PC-9 (cell line): ENCODE data around the gene M6PR. TPM values are rescaled to one million over a fixed set of nuclear protein-coding genes. Genes with fewer than 3 reads are reported as not detected.
"Not testable (repeated sequence)": the region's sequence is repeated elsewhere in the genome, so short reads cannot be mapped to it uniquely, and the experiment has no call there.

ENCODE experiments used
- BruUV-seq: library from RNA; stranded (reverse); fragments of 400-500 nt; replicated peaks from 2 replicates; lab custom pipeline; 2021; lab: Mats Ljungman, UMichigan
- CTCF ChIA-PET: fragments of 300-600 bp; sonication (Branson Sonifier 250); formaldehyde crosslinking; loops from one replicate; lab custom pipeline; 2022; ENCODE audit warnings: antibody characterized with exemption; lab: Charles Lee
- POLR2A ChIA-PET: fragments of 300-600 bp; sonication (Branson Sonifier 250); formaldehyde crosslinking; loops from one replicate; lab custom pipeline; 2022; ENCODE audit warnings: antibody characterized with exemption; ENCODE audit not compliant: unreplicated experiment; lab: Charles Lee
- DNase-seq, 2 experiments: peaks; one replicate each; pipeline versions ENCODE4 v3.0.0 to v3.0.0-alpha.2; 2015 to 2022; ENCODE audit warnings: mixed read lengths in 1 of 2
- H2AFZ ChIP-seq: fragments of 200-600 bp; sonication (generic); 2 replicates; pipeline ENCODE4 v1.8.1; 2017; ENCODE audit warnings: antibody characterized with exemption
- H3F3A ChIP-seq: fragments of 200-600 bp; sonication (generic); 2 replicates; pipeline ENCODE4 v1.8.1; 2017; ENCODE audit warnings: antibody characterized with exemption, mild to moderate bottlenecking, low read depth; ENCODE audit not compliant: insufficient read depth
- H3K27ac ChIP-seq: fragments of 200-600 bp; sonication (generic); 2 replicates; pipeline ENCODE4 v1.6.1; 2016; ENCODE audit warnings: mixed run types
- H3K27me3 ChIP-seq: fragments of 200-600 bp; sonication (generic); 2 replicates; pipeline ENCODE4 v1.6.1; 2016; ENCODE audit warnings: low read depth, mixed run types; ENCODE audit not compliant: insufficient read depth
- H3K36me3 ChIP-seq: fragments of 200-600 bp; sonication (generic); 2 replicates; pipeline ENCODE4 v1.6.1; 2016; ENCODE audit warnings: low read depth, mixed run types
- H3K4me1 ChIP-seq: fragments of 200-600 bp; sonication (generic); replicated peaks from 2 replicates; pipeline ENCODE4 v1.6.1; 2016; ENCODE audit warnings: mixed run types; ENCODE audit not compliant: insufficient read depth
- H3K4me2 ChIP-seq: fragments of 200-600 bp; sonication (generic); 2 replicates; pipeline ENCODE4 v1.6.1; 2017; ENCODE audit warnings: mixed run types
- H3K4me3 ChIP-seq: fragments of 200-600 bp; sonication (generic); 2 replicates; pipeline ENCODE4 v1.6.1; 2016; ENCODE audit warnings: mixed run types
- H3K79me2 ChIP-seq: fragments of 200-600 bp; sonication (generic); 2 replicates; pipeline ENCODE4 v1.6.1; 2017; ENCODE audit warnings: low read depth, mixed run types
- H3K9me2 ChIP-seq: fragments of 200-600 bp; sonication (generic); 2 replicates; pipeline ENCODE4 v1.8.1; 2017; ENCODE audit warnings: mild to moderate bottlenecking; ENCODE audit not compliant: insufficient read depth
- H3K9me3 ChIP-seq: fragments of 200-600 bp; sonication (generic); 2 replicates; pipeline ENCODE4 v1.8.1; 2016; ENCODE audit warnings: low read depth; ENCODE audit not compliant: insufficient read depth
- H4K20me1 ChIP-seq: fragments of 200-600 bp; sonication (generic); 2 replicates; pipeline ENCODE4 v1.8.1; 2017; ENCODE audit not compliant: insufficient read depth
- EZH2 ChIP-seq: fragments of 200-600 bp; sonication (generic); IDR thresholded peaks from 2 replicates; pipeline ENCODE4 v1.8.0; 2017; ENCODE audit warnings: antibody characterized with exemption, low read depth
- intact Hi-C: fragments of 100-400 bp; cut with micrococcal nuclease; formaldehyde crosslinking; loops from one replicate; pipeline ENCODE4 v1.10.0; 2022; ENCODE audit not compliant: unreplicated experiment
- total RNA-seq: library from RNA; stranded (reverse); gene quantifications from 2 replicates; pipeline ENCODE4 v1.2.3, GENCODE V29; 2021
- TF ChIP-seq, protein P1 (sequence below): fragments of 200-600 bp; sonication (generic); conservative IDR thresholded peaks from 2 replicates; pipeline ENCODE4 v1.6.1; 2017; ENCODE audit warnings: mixed run types, antibody characterized with exemption, mild to moderate bottlenecking, moderate library complexity

Gene M6PR
- total RNA-seq, 1 experiment from 2014 or later = 237 TPM

DNA sequence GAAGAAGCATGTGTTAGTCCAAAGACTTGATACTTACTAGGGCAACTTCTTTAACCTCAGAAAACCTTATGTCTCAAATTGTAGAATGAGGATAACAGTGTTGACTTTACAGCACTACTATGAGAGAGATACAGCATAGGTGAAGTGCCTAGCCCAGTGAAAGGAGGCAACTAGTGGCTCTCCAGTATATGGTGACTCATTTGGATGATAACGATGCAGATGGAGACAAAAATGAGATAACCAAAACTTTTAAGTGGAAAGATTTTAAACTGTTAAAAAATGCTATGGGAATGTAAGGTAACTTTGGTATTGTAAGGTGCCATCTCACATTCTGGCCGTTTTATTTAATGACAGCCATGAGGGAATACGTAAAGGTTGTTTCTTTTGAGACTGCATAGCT is 32.4 kb downstream of the M6PR start:
- Histone ChIP-seq H3K9me3 (no peaks in the 10 kb centered on the region), H3K4me3 (no peak overlapping the region), H3K36me3 (no peaks in the 10 kb centered on the region), H3K9me2 (no peaks in the 10 kb centered on the region), H3K4me1 (peaks cover 39% of the 10 kb centered on the region), H3F3A (peaks cover 21% of the 10 kb centered on the region), H3K27ac (no peak overlapping the region), H3K4me2 (no peak overlapping the region), H3K79me2 (peaks cover 8% of the 10 kb centered on the region; the same call in 1 of the 2 replicates), H3K27me3 (no peaks in the 10 kb centered on the region), H2AFZ (no peak overlapping the region), H4K20me1 (no peaks in the 10 kb centered on the region)
- no peak for DNase-seq
- POLR2A ChIA-PET = interaction anchor here (0.6 to 0.7 kb wide), 3 partner anchors 32 to 308 kb away, joined by 3 to 4 read pairs (median 3); partner anchors contain the start of gene M6PR
- CTCF ChIA-PET = interaction anchor here (1.1 kb wide), 1 partner anchor 32 kb away, joined by 4 read pairs; the partner anchor contains the start of gene M6PR
- TF ChIP-seq, protein P1, sequence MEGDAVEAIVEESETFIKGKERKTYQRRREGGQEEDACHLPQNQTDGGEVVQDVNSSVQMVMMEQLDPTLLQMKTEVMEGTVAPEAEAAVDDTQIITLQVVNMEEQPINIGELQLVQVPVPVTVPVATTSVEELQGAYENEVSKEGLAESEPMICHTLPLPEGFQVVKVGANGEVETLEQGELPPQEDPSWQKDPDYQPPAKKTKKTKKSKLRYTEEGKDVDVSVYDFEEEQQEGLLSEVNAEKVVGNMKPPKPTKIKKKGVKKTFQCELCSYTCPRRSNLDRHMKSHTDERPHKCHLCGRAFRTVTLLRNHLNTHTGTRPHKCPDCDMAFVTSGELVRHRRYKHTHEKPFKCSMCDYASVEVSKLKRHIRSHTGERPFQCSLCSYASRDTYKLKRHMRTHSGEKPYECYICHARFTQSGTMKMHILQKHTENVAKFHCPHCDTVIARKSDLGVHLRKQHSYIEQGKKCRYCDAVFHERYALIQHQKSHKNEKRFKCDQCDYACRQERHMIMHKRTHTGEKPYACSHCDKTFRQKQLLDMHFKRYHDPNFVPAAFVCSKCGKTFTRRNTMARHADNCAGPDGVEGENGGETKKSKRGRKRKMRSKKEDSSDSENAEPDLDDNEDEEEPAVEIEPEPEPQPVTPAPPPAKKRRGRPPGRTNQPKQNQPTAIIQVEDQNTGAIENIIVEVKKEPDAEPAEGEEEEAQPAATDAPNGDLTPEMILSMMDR = no peak
- TF ChIP-seq EZH2 = no peak
- BruUV-seq = no TSS peak
- intact Hi-C loops = loop anchor here (10.0 kb wide), 1 partner anchor 92 kb away; the partner anchor contains the start of gene A2ML1

DNA sequence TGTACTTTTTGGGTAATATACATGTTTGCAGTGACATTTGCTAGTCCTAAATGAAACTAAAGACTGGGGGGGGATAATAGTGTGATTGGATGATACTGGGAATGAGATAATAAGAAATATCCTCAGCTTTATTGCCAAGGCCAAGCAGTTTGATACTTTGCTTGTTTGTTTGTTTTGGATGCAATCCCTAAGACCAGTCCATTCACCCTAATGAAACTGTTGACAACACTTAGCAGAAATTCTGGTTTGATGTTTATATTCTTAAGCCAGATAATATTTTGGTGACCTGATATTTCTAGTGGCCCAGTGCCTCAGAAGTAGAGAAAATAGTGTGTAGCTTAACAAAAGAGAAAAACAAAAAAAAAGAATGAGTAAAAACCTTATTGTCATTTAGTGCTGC is 33.3 kb downstream of the M6PR start:
- peaks cover 48% of the 10 kb centered on the region for H3K4me1 ChIP-seq
- POLR2A ChIA-PET = interaction anchor here (0.7 kb wide), 2 partner anchors 57 to 97 kb away, joined by 3 read pairs; no protein-coding TSS in a partner anchor
- H3K4me2 ChIP-seq = peak overlapping the region; percentile 92
- no peak for DNase-seq
- H2AFZ ChIP-seq = no peak overlapping the region
- H4K20me1 ChIP-seq = no peaks in the 10 kb centered on the region
- no peaks in the 10 kb centered on the region for H3K9me3 ChIP-seq
- intact Hi-C loops = loop anchor here (10.0 kb wide), 1 partner anchor 91 kb away; the partner anchor contains the start of gene A2ML1
- no peak for TF ChIP-seq EZH2
- no peak overlapping the region for H3K27ac ChIP-seq
- peaks cover 30% of the 10 kb centered on the region for H3F3A ChIP-seq
- peaks cover 8% of the 10 kb centered on the region; the same call in 1 of the 2 replicates for H3K79me2 ChIP-seq
- H3K27me3 ChIP-seq = no peaks in the 10 kb centered on the region
- CTCF ChIA-PET = interaction anchor here (1.1 kb wide), 1 partner anchor 33 kb away, joined by 4 read pairs; the partner anchor contains the start of gene M6PR
- no peaks in the 10 kb centered on the region for H3K9me2 ChIP-seq
- BruUV-seq = no TSS peak
- no peak overlapping the region for H3K4me3 ChIP-seq
- H3K36me3 ChIP-seq = no peaks in the 10 kb centered on the region

DNA sequence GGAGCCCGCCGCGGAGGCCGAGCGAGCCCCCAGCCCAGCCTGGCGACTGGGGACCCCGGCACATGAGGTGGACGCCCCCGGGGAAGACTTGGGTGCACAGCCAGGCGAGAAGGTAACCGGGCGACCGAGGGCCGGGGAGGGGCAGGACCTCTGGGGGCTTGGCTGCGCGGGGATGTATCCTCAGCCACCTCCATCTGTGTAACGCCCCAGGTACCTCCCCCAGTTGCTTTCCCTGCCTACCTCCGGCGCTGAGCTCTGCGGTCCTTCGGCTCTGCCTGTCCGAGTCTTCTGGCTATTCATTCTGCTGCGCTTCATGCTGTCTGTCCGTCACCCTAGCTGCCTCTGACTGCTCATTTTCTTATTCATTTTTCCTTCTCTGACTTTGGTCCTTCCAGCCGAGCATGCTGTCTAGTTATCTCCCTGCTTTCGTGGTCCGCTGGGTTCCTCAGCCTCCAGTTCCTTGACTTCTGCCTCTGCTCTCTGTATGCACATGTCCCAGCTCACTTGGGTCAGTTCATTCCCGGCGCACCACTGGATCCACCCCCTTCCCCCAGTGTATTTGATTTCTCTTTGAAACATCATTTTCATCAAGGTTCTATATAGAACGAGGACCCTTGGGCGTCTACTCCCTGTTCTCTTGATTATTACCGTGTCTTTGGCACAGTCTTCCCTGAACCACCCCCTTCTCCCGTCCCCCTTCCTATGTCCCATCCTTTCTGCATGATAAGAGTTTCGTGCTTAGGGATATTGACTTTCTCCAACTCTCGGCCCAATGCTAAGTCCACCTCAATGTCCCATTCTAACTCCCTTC is 34.5 kb downstream of the M6PR start:
- H3K36me3 ChIP-seq = no peaks in the 10 kb centered on the region
- peak; percentile 68 to 88 for DNase-seq
- peak overlapping the region; percentile 92 for H3K4me2 ChIP-seq
- H4K20me1 ChIP-seq = no peaks in the 10 kb centered on the region
- CTCF ChIA-PET = interaction anchor here (0.6 to 1.2 kb wide), 4 partner anchors 24 to 258 kb away, joined by 3 to 7 read pairs (median 6); partner anchors contain the start of gene M6PR
- H2AFZ ChIP-seq = peak overlapping the region; percentile 97
- H3K4me1 ChIP-seq = peaks cover 57% of the 10 kb centered on the region
- no peaks in the 10 kb centered on the region for H3K9me3 ChIP-seq
- intact Hi-C loops = loop anchor here (10.0 kb wide), 1 partner anchor 90 kb away; the partner anchor contains the start of gene A2ML1
- peaks cover 35% of the 10 kb centered on the region for H3F3A ChIP-seq
- TF ChIP-seq, protein P1 = no peak
- H3K27ac ChIP-seq = no peak overlapping the region
- peaks cover 8% of the 10 kb centered on the region; the same call in 1 of the 2 replicates for H3K79me2 ChIP-seq
- H3K27me3 ChIP-seq = no peaks in the 10 kb centered on the region
- no peaks in the 10 kb centered on the region for H3K9me2 ChIP-seq
- POLR2A ChIA-PET = interaction anchor here (0.5 to 1.0 kb wide), 9 partner anchors 25 to 1106 kb away, joined by 3 to 6 read pairs (median 3); partner anchors contain the start of genes A2ML1 and M6PR
- BruUV-seq = TSS peak; percentile 33
- peak overlapping the region; percentile 93 for H3K4me3 ChIP-seq

DNA sequence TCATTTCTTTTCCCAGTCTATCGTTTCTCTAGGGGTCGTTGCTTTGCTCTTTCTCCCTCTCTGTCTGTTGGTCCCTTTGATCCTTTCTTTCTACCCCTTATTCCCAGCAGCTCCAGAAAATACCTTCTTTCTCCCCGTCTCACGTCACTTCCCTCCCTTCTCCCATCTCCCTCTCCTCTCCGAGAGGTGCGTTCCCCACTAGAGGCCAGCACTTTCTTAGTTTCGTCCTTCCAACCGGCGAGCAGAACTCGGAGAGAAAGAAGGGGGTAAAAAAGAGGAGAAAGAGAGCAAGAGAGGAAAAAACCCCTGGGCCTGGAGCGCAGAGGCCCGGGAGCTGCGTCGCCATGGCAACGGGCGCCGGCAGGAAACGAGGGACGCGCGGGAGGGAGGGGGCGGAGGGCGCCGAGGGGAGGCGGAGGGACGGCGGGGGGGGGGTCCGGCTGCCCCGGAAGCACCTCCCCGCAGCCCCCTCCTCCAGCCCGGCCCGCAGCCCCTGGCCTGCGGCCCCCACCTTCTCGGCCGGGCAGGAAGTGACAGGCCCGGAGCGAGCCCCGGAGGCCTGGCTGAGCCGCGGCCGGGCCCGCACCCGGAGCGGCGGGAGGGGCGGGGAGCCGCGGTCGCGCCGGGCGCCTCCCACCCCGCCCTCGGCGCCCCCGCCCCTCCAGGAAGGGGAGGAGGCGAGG is 35.3 kb downstream of the M6PR start, which contains the start of gene PHC1:
Gene PHC1, plus strand, starts transcription at position 477 of the 683 bp plus-strand sequence. CDS start 3,169 bp downstream, outside the sequence.
- BruUV-seq = TSS peak; percentile 54
- peaks cover 35% of the 10 kb centered on the region for H3F3A ChIP-seq
- peak within 1 kb of the TSS; percentile 97 for H2AFZ ChIP-seq

More for the DNA sequence above, 35.3 kb downstream of the M6PR start, which contains the start of gene PHC1:
- ChIA-PET POLR2A (interaction anchor here (0.6 to 1.0 kb wide), 6 partner anchors 35 to 214 kb away, joined by 3 to 6 read pairs (median 4); partner anchors contain the start of genes A2ML1 and M6PR), CTCF (interaction anchor here (0.7 to 1.2 kb wide), 3 partner anchors 24 to 257 kb away, joined by 3 to 7 read pairs (median 7); partner anchors contain the start of gene M6PR)
- not testable (repeated sequence) for H3K36me3 ChIP-seq, H3K9me3 ChIP-seq, H3K79me2 ChIP-seq, H4K20me1 ChIP-seq, H3K9me2 ChIP-seq, H3K27me3 ChIP-seq
- Histone ChIP-seq H3K4me1 (peaks cover 57% of the 10 kb centered on the region), H3K4me3 (peak within 1 kb of the TSS; percentile 93), H3K4me2 (peak within 1 kb of the TSS; percentile 93), H3K27ac (peak within 1 kb of the TSS; percentile 84)
- intact Hi-C loops = loop anchor here (10.0 kb wide), 1 partner anchor 89 kb away; the partner anchor contains the start of gene A2ML1
- DNase-seq = peak; percentile 56 to 86
